Neutrophil (primary cell): ENCODE data around the gene HSPB6.

Experiments
- H3K27ac ChIP-seq: fragments of 200-600 bp; sonication (generic); 2 replicates; pipeline ENCODE4 v1.5.1; 2016; ENCODE audit warnings: mild to moderate bottlenecking, moderate library complexity
- H3K27me3 ChIP-seq: fragments of 200-600 bp; sonication (generic); 2 replicates; pipeline ENCODE4 v1.6.0; 2016; ENCODE audit warnings: mild to moderate bottlenecking
- H3K36me3 ChIP-seq: fragments of 200-600 bp; sonication (generic); 2 replicates; pipeline ENCODE4 v1.5.1; 2017
- H3K4me1 ChIP-seq, 2 experiments: fragments of 200-600 bp in 1 of 2; sonication (generic) in 1 of 2; 1 replicate in 1 of 2; 2 replicates in 1 of 2; pipeline versions ENCODE4 v1.5.1 to v1.6.1; 2013 to 2016; ENCODE audit warnings: low read depth in 1 of 2, low read length in 1 of 2, mild to moderate bottlenecking in 1 of 2, moderate library complexity in 1 of 2; ENCODE audit not compliant: control insufficient read depth in 1 of 2, insufficient read depth in 1 of 2
- H3K4me3 ChIP-seq, 2 experiments: fragments of 200-600 bp in 1 of 2; sonication (generic) in 1 of 2; 1 replicate in 1 of 2; 2 replicates in 1 of 2; pipeline ENCODE4 v1.5.1; 2013 to 2016; ENCODE audit warnings: low read depth in 1 of 2, low read length in 1 of 2, mild to moderate bottlenecking in 1 of 2, moderate library complexity in 1 of 2
- H3K9me3 ChIP-seq: fragments of 200-600 bp; sonication (generic); 2 replicates; pipeline ENCODE4 v1.5.1; 2016
- CTCF ChIP-seq: fragments of 200-600 bp; sonication (generic); IDR thresholded peaks from 2 replicates; pipeline ENCODE4 v1.5.1; 2016; ENCODE audit warnings: antibody characterized with exemption

The HSPB6 gene

GRCh38 chr19:35746531-35746930, 10.3 kb downstream of the HSPB6 start:
- H3K4me1 ChIP-seq, result peaks cover 58 to 66% of the 10 kb centered on the region in 2 experiments

GRCh38 chr19:35746087-35746462, 10.8 kb downstream of the HSPB6 start:
- no peaks in the 10 kb centered on the region for H3K9me3 ChIP-seq
- peak overlapping the region; percentile 96 for H3K27ac ChIP-seq
- peaks cover 62 to 70% of the 10 kb centered on the region in 2 experiments for H3K4me1 ChIP-seq
- peak overlapping the region; percentile 74 to 83 for H3K4me3 ChIP-seq
- no peaks in the 10 kb centered on the region for H3K36me3 ChIP-seq
- no peaks in the 10 kb centered on the region for H3K27me3 ChIP-seq
- TF ChIP-seq CTCF, result no peak

More at GRCh38 chr19:35746531-35746930, 10.3 kb downstream of the HSPB6 start:
- no peaks in the 10 kb centered on the region for H3K9me3 ChIP-seq
- peak overlapping the region; percentile 74 to 83 for H3K4me3 ChIP-seq
- no peaks in the 10 kb centered on the region for H3K27me3 ChIP-seq
- peak overlapping the region; percentile 96 for H3K27ac ChIP-seq
- TF ChIP-seq CTCF, result no peak
- H3K36me3 ChIP-seq, result no peaks in the 10 kb centered on the region

- Histone ChIP-seq H3K4me3 (peak within 1 kb of the TSS; percentile 74 to 83), H3K27ac (peak within 1 kb of the TSS; percentile 96), H3K36me3 (no peaks in the 10 kb centered on the region), H3K9me3 (no peaks in the 10 kb centered on the region), H3K4me1 (peaks cover 68 to 76% of the 10 kb centered on the region in 2 experiments), H3K27me3 (no peaks in the 10 kb centered on the region)
- peak; percentile 72 for TF ChIP-seq CTCF
These were observed 11.3 kb downstream of the HSPB6 start, which contains the start of the genes PSENEN and U2AF1L4 for GRCh38 chr19:35745328-35746086. PSENEN (plus strand) TSS chr19:35745651; CDS start chr19:35745931, 280 bp downstream. U2AF1L4 (minus strand) TSS chr19:35745418; CDS start chr19:35745391, 27 bp downstream.

- peaks cover 2% of the 10 kb centered on the region for H3K36me3 ChIP-seq
These were observed 12.2 kb downstream of the HSPB6 start for GRCh38 chr19:35744430-35745327.

More at GRCh38 chr19:35744430-35745327, 12.2 kb downstream of the HSPB6 start:
- no peak for TF ChIP-seq CTCF
- H3K27ac ChIP-seq, result peak overlapping the region; percentile 96
- no peaks in the 10 kb centered on the region for H3K9me3 ChIP-seq
- peak overlapping the region; percentile 74 to 83 for H3K4me3 ChIP-seq
- H3K4me1 ChIP-seq, result peaks cover 74 to 83% of the 10 kb centered on the region in 2 experiments
- H3K27me3 ChIP-seq, result no peaks in the 10 kb centered on the region
